HL-60/S4 (cell line): ENCODE results near the gene ZNF223.

Source experiments
- in situ Hi-C: fragments of 300-500 bp; cut with MboI; formaldehyde crosslinking; loops from 2 replicates; pipeline ENCODE4 v1.14.3; 2022; ENCODE audit warnings: low sequenced_read_pairs

ZNF223 gene

GRCh38 chr19:44051650-44052402 lies at the start of gene ZNF223:
Gene ZNF223, plus strand, starts transcription at chr19:44052036. Its CDS starts 3,141 bp downstream, at chr19:44055177.
- in situ Hi-C loops, result no loop called here

DNA sequence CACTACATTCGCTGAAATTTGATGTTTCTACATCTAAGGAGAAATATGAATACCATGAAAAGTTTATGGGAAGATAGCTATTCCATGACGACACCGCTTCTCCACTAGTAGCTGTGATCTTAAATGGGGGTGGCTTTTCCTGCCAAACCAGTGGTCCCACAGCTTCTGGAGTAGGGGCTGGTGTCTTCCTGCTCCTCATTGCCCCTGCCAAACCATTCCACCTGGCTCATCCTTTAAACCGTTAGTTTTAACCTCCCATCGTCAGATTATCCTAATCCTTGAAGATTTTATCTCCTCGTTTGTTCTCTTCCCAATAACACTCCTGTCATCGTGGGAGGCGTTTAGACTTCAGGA lies 49.6 kb upstream of the ZNF223 start:
- in situ Hi-C loops, result no loop called here

DNA sequence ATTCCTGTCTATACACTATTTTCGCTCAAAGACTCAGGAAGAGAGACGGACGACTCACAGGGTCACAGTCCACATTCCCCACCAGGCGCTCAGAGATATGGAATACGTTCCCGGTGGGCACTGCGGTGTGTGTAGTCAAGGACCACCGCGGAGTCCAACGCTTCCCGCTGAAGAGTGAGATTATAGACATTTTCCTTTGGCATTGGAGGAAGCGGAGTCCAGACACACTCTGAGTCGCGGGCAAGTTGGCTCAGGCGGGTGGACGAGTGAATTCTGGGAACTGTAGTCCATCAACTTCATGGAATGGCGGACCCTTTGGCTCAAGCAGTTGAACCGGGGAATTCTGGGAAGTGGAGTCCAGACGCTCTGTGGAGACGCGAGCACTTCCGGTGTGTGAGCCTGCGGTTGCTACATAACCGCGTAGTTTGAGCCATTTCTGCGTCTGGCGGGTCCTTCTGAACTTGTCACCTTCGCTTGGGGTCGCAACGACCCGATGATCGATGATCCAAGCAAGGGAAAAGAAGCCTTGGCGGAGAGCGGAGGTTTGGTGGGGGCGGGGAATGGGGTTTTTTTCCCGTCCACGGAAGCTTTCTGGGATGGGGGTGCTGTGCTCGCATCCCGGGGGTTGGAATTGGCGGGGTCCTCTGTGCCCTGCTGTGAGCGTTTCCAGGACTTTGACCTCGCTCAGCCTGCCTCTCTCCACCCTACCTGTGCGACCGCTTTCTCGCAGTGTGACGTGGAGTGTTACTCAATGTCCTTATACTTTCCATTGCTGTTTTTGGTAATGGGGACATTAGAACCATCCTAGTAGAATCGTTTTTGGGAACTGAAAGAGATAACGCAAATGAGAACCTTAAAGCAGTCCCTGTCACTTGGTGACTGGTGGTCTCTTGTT lies 49.0 kb upstream of the ZNF223 start, which contains the start of gene ZNF230:
Gene ZNF230, plus strand, starts transcription at position 392 of the 895 bp plus-strand sequence. CDS start 4,122 bp downstream, outside the sequence.
- in situ Hi-C loops, result no loop called here

DNA sequence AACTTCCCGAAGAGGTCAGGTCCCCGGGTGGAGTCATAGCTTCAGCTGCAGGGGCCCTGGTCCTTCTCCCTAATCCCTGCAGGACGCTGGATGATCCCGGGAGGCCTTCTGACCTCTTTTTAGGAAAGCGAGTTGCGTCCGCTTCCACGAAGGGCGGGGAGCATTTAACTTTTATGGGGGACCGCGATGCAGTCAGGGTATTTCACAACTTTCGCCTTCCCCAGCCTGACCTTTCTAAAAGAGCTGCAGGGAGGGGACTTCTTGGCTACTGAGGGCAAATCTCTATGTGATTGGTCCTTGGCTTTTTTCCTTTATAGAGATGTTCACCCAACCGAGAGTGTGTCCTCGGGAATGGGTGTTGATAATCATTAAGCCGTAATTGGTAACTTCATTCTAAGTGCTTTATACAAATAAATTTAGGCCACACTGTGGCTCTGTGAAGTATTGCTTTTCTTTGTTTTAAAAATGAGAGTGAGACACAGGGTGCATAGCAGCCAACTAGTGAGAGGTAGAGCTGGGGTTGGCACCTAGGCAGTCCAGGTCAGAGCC lies 48.3 kb upstream of the ZNF223 start:
- in situ Hi-C loops, result no loop called here

- in situ Hi-C loops, result no loop called here
Measured at GRCh38 chr19:44005973-44006372, 45.9 kb upstream of the ZNF223 start.

GRCh38 chr19:44007473-44007872 lies 44.4 kb upstream of the ZNF223 start:
- in situ Hi-C loops, result no loop called here

DNA sequence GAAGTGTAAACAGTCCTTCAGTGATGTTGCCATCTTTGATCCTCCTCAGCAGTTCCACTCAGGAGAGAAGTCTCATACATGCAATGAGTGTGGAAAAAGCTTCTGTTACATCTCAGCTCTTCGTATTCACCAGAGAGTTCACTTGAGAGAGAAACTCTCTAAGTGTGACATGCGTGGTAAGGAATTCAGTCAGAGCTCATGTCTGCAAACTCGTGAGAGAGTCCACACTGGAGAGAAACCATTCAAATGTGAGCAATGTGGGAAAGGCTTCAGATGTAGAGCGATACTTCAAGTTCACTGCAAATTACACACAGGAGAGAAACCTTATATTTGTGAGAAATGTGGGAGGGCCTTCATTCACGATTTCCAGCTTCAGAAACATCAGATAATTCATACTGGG lies 41.4 kb upstream of the ZNF223 start:
- in situ Hi-C loops, result no loop called here

DNA sequence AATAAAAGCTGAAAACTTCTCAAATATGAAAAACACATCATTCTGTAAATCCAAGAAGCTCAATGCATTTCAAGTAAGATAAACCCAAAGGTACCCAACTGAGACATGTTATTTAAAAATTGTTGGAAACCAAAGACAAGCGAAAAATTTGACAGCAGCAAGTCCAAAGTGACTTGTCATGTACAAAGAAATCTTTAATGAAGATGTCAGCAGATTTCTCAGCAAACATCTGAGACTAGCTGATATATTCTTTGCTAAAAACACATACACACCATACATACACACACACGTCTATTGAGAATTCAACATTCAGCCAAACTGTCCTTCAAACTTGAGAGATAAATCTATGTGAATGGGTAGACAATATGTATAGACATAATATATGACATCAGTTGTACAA lies 32.3 kb upstream of the ZNF223 start:
- in situ Hi-C loops, result no loop called here

GRCh38 chr19:44021221-44021620 lies 30.6 kb upstream of the ZNF223 start:
- in situ Hi-C loops, result no loop called here

GRCh38 chr19:44024900-44025216 lies 27.0 kb upstream of the ZNF223 start:
- in situ Hi-C loops, result no loop called here

- in situ Hi-C loops, result no loop called here
Measured at GRCh38 chr19:44025217-44025936, 26.5 kb upstream of the ZNF223 start, which contains the start of gene ZNF222. Gene ZNF222, plus strand, starts transcription at chr19:44025379. Its CDS starts 58 bp downstream, at chr19:44025437.

- in situ Hi-C loops, result no loop called here
Measured at GRCh38 chr19:44026622-44027021, 25.2 kb upstream of the ZNF223 start.

DNA sequence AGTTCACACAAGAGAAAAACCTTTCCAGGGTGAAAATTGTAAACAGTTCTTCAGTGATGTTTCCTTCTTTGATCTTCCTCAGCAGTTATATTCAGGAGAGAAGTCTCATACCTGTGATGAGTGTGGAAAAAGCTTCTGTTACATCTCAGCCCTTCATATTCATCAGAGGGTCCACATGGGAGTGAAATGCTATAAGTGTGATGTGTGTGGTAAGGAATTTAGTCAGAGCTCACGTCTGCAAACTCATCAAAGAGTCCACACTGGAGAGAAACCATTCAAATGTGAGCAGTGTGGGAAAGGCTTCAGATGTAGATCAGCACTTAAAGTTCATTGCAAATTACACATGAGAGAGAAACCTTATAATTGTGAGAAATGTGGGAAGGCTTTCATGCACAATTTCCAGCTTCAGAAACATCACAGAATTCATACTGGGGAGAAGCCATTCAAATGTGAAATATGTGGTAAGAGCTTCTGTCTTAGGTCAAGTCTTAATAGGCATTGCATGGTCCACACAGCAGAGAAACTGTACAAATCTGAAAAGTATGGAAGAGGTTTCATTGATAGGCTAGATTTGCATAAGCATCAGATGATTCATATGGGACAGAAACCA lies 19.7 kb upstream of the ZNF223 start:
- in situ Hi-C loops, result no loop called here

DNA sequence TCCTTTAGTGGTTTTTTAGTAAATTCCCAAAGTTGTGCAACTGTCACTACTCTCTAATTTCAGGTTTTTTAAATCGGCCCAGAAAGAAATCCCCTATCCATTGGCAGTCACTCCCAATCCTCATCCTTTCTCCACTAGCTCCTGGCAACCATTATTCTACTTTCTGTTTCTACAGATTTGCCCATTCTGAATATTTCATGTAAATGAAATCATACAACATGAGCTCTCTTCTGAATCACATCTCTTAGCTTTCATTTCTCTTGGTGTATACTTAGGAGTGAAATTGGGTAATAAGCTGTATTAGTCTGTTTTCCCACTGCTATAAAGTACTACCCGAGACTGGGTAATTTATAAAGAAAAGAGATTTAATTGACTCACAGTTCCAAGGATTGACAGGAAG lies 9.7 kb upstream of the ZNF223 start:
- in situ Hi-C loops, result no loop called here

- in situ Hi-C loops, result no loop called here
Measured at GRCh38 chr19:44050740-44051649, 841 bp upstream of the ZNF223 start.

- in situ Hi-C loops, result no loop called here
Measured at GRCh38 chr19:44055870-44056269, 4.0 kb downstream of the ZNF223 start.

- in situ Hi-C loops, result no loop called here
Measured at GRCh38 chr19:44059229-44059628, 7.4 kb downstream of the ZNF223 start.

- in situ Hi-C loops, result no loop called here
Measured at GRCh38 chr19:44061038-44061437, 9.2 kb downstream of the ZNF223 start.

GRCh38 chr19:44066305-44066704 lies 14.5 kb downstream of the ZNF223 start:
- in situ Hi-C loops, result no loop called here

DNA sequence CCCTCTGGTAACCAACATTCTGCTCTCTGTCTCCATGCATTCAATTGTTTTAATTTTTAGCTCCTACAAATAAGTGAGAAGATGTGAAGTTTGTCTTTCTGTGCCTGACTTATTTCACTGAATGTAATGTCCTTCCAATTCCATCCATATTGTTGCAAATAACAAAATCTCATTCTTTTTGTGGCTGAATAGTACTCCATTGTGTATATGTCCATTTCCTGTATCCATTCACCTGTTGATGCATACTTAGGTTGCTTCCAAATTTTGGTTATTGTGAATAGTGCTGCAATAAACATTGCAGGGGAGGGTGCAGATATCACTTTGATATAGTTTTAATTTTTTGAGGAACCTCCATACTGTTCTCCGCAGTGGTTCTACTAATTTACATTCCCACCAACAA lies 17.6 kb downstream of the ZNF223 start:
- in situ Hi-C loops, result no loop called here
